Renal pelvis (tissue), 4 donors: ENCODE measurements around the gene RAB31. TPM values are rescaled to one million over a fixed set of nuclear protein-coding genes. Genes with fewer than 3 reads are reported as not detected.
A peak's percentile ranks its signal among the peaks of the same experiment; 100 is the strongest.

Experiments used
- DNase-seq: peaks from one replicate; pipeline ENCODE4 v3.0.0-alpha.2; 2013
- polyA plus RNA-seq, 3 donors: library from polyadenylated mRNA; unstranded; fragments of 120-200 nt; gene quantifications; one replicate each; pipeline ENCODE4 v1.2.1, GENCODE V29; 2013; ENCODE audit not compliant: insufficient read length in 3 of 3

Gene RAB31
- polyA plus RNA-seq, 3 donors = 22.8 to 27.5 (median 25.7) TPM

GRCh38 chr18:9735238-9735637, 27.1 kb downstream of the RAB31 start:
- no peak for DNase-seq

GRCh38 chr18:9735879-9736278, 27.8 kb downstream of the RAB31 start:
- no peak for DNase-seq

GRCh38 chr18:9736286-9736835, 28.3 kb downstream of the RAB31 start:
- no peak for DNase-seq

- no peak for DNase-seq
Observed at GRCh38 chr18:9737006-9737405, 28.9 kb downstream of the RAB31 start.

GRCh38 chr18:9737472-9738121, 29.5 kb downstream of the RAB31 start:
- peak; percentile 84 for DNase-seq

GRCh38 chr18:9738266-9738969, 30.3 kb downstream of the RAB31 start:
- no peak for DNase-seq

GRCh38 chr18:9739516-9739915, 31.4 kb downstream of the RAB31 start:
- DNase-seq = no peak

- DNase-seq = no peak
Observed at GRCh38 chr18:9740071-9740470, 32.0 kb downstream of the RAB31 start.

GRCh38 chr18:9741406-9741792, 33.3 kb downstream of the RAB31 start:
- DNase-seq = no peak

GRCh38 chr18:9741793-9742523, 33.9 kb downstream of the RAB31 start:
- no peak for DNase-seq

- DNase-seq = no peak
Observed at GRCh38 chr18:9742524-9743131, 34.5 kb downstream of the RAB31 start.

- no peak for DNase-seq
Observed at GRCh38 chr18:9743200-9744016, 35.3 kb downstream of the RAB31 start.

GRCh38 chr18:9746958-9747357, 38.9 kb downstream of the RAB31 start:
- DNase-seq = no peak

- no peak for DNase-seq
Observed at GRCh38 chr18:9749611-9750010, 41.5 kb downstream of the RAB31 start.

- DNase-seq = no peak
Observed at GRCh38 chr18:9750112-9750511, 42.0 kb downstream of the RAB31 start.

- DNase-seq = no peak
Observed at GRCh38 chr18:9750606-9751304, 42.7 kb downstream of the RAB31 start.

GRCh38 chr18:9751371-9752031, 43.4 kb downstream of the RAB31 start:
- DNase-seq = no peak

GRCh38 chr18:9753846-9754245, 45.7 kb downstream of the RAB31 start:
- no peak for DNase-seq

- DNase-seq = no peak
Observed at GRCh38 chr18:9755110-9755509, 47.0 kb downstream of the RAB31 start.

- DNase-seq = no peak
Observed at GRCh38 chr18:9755615-9756014, 47.5 kb downstream of the RAB31 start.
